Esophagus squamous epithelium (tissue), 5 donors: ENCODE measurements around the gene GABRG3. TPM values are rescaled to one million over a fixed set of nuclear protein-coding genes. Genes with fewer than 3 reads are reported as not detected.

Experiments used
- DNase-seq: peaks from one replicate; lab custom pipeline; 2025; lab: John Stamatoyannopoulos, UW
- H3K27ac ChIP-seq, 4 donors: fragments of 200-600 bp; sonication (generic); one replicate each; pipeline ENCODE4 v1.5.1; 2016 to 2019; ENCODE audit warnings: mild to moderate bottlenecking in 1 of 4
- H3K27me3 ChIP-seq, 4 donors: fragments of 200-600 bp; sonication (generic); 1 replicate in 3 of 4; 2 replicates in 1 of 4; pipeline versions ENCODE4 v1.5.1 to v1.6.0; 2017 to 2021; ENCODE audit warnings: antibody characterized with exemption in 1 of 4
- H3K36me3 ChIP-seq, 3 donors: fragments of 200-600 bp; sonication (generic); one replicate each; pipeline ENCODE4 v1.5.1; 2016 to 2019
- H3K4me1 ChIP-seq, 3 donors: fragments of 200-600 bp; sonication (generic); one replicate each; pipeline ENCODE4 v1.5.1; 2017 to 2019
- H3K4me3 ChIP-seq, 4 donors: fragments of 200-600 bp; sonication (generic); 1 replicate in 3 of 4; 2 replicates in 1 of 4; pipeline ENCODE4 v1.5.1; 2016 to 2019; ENCODE audit warnings: mild to moderate bottlenecking in 2 of 4, moderate library complexity in 1 of 4
- H3K9me3 ChIP-seq, 3 donors: fragments of 200-600 bp; sonication (generic); one replicate each; pipeline ENCODE4 v1.5.1; 2016 to 2019
- CTCF ChIP-seq, 6 experiments: fragments of 450-650 bp in 4 of 6; fragments of 200-600 bp in 2 of 6; sonication (generic) in 2 of 6; IDR thresholded peaks; one replicate each; pipeline ENCODE4 v1.5.1; 2016 to 2019; ENCODE audit warnings: antibody characterized with exemption in 6 of 6, mild to moderate bottlenecking in 4 of 6, moderate library complexity in 4 of 6
- POLR2A ChIP-seq, 4 donors: fragments of 450-650 bp; IDR thresholded peaks; one replicate each; pipeline ENCODE4 v1.6.1; 2017; ENCODE audit warnings: antibody characterized with exemption in 4 of 4, mild to moderate bottlenecking in 4 of 4, moderate library complexity in 3 of 4
- WGBS, 2 donors: methylation state at CpG; one replicate each; pipeline ENCODE4 v1.1.5; 2018; 5-methylcytosine and 5-hydroxymethylcytosine counted together
- intact Hi-C: fragments of 100-400 bp; cut with DNase I; formaldehyde crosslinking; loops from one replicate; pipeline ENCODE4 v1.15.0; 2022
- total RNA-seq, 4 donors: library from RNA; depleted of rRNA; stranded (reverse); fragments of >200 nt; gene quantifications; one replicate each; pipeline ENCODE4 v1.1.0, GENCODE V29; 2016
- donor health status: DM: yes; HTN: yes; CAD: no.

The GABRG3 gene
- total RNA-seq, 4 donors from 2014 or later: 0.04 to 0.08 TPM; not detected in 2

- H3K36me3 ChIP-seq: no peaks in the 10 kb centered on the region
- H3K27me3 ChIP-seq: no peaks in the 10 kb centered on the region
- intact Hi-C loops: no loop called here
- H3K4me3 ChIP-seq: no peak overlapping the region
- peaks cover 0 to 13% (median 0%) of the 10 kb centered on the region in 3 donors for H3K4me1 ChIP-seq
- H3K9me3 ChIP-seq: no peaks in the 10 kb centered on the region
- 8 to 9% methylated on average over 6 of the region's 6 CpGs for WGBS, 2 donors
- TF ChIP-seq POLR2A (IDR thresholded peaks at IDR 0.05) (no peak), CTCF (IDR thresholded peaks at IDR 0.05) (no peak)
- no peak overlapping the region for H3K27ac ChIP-seq
- DNase-seq: no peak
Measured at GRCh38 chr15:27412415-27412814, 441.4 kb downstream of the GABRG3 start.

- intact Hi-C loops: no loop called here
- Histone ChIP-seq H3K36me3 (no peaks in the 10 kb centered on the region), H3K27me3 (no peaks in the 10 kb centered on the region), H3K4me1 (peaks cover 0 to 13% (median 0%) of the 10 kb centered on the region in 3 donors), H3K4me3 (no peak overlapping the region), H3K9me3 (no peaks in the 10 kb centered on the region), H3K27ac (no peak overlapping the region)
- TF ChIP-seq POLR2A (IDR thresholded peaks at IDR 0.05) (no peak), CTCF (IDR thresholded peaks at IDR 0.05) (no peak)
- WGBS, 2 donors: 61 to 70% methylated on average over 7 of the region's 7 CpGs
- DNase-seq: no peak
Measured at GRCh38 chr15:27414168-27414870, 443.3 kb downstream of the GABRG3 start.

- no peak for DNase-seq
- WGBS, 2 donors: 55 to 63% methylated on average over 5 of the region's 5 CpGs
- H3K27me3 ChIP-seq: no peaks in the 10 kb centered on the region
- H3K9me3 ChIP-seq: no peaks in the 10 kb centered on the region
- no peak overlapping the region for H3K4me3 ChIP-seq
- peaks cover 0 to 6% (median 0%) of the 10 kb centered on the region in 3 donors for H3K4me1 ChIP-seq
- intact Hi-C loops: no loop called here
- TF ChIP-seq POLR2A (IDR thresholded peaks at IDR 0.05) (no peak), CTCF (IDR thresholded peaks at IDR 0.05) (no peak)
- no peaks in the 10 kb centered on the region for H3K36me3 ChIP-seq
- no peak overlapping the region for H3K27ac ChIP-seq
Measured at GRCh38 chr15:27418726-27419125, 447.7 kb downstream of the GABRG3 start.

- no peak overlapping the region for H3K4me3 ChIP-seq
- H3K4me1 ChIP-seq: peaks cover 0 to 15% (median 0%) of the 10 kb centered on the region in 3 donors
- TF ChIP-seq POLR2A (IDR thresholded peaks at IDR 0.05) (no peak), CTCF (IDR thresholded peaks at IDR 0.05) (no peak)
- H3K36me3 ChIP-seq: no peaks in the 10 kb centered on the region
- no peak for DNase-seq
- intact Hi-C loops: no loop called here
- no peaks in the 10 kb centered on the region for H3K9me3 ChIP-seq
- H3K27me3 ChIP-seq: no peaks in the 10 kb centered on the region
- H3K27ac ChIP-seq: no peak overlapping the region
Measured at GRCh38 chr15:27422997-27423396, 452.0 kb downstream of the GABRG3 start.

GRCh38 chr15:27426805-27427204 lies 455.8 kb downstream of the GABRG3 start:
- no peaks in the 10 kb centered on the region for H3K36me3 ChIP-seq
- 16 to 26% methylated on average over 1 of the region's 1 CpG for WGBS, 2 donors

More at GRCh38 chr15:27426805-27427204, 455.8 kb downstream of the GABRG3 start:
- no peaks in the 10 kb centered on the region for H3K9me3 ChIP-seq
- no peak for DNase-seq
- intact Hi-C loops: no loop called here
- no peak overlapping the region for H3K27ac ChIP-seq
- H3K4me1 ChIP-seq: peaks cover 0 to 15% (median 0%) of the 10 kb centered on the region in 3 donors
- H3K4me3 ChIP-seq: no peak overlapping the region
- TF ChIP-seq CTCF (IDR thresholded peaks at IDR 0.05) (no peak), POLR2A (IDR thresholded peaks at IDR 0.05) (no peak)
- H3K27me3 ChIP-seq: no peaks in the 10 kb centered on the region
